Glutamatergic neuron (in vitro differentiated cells): ENCODE results near the gene NPNT. TPM values are rescaled to one million over a fixed set of nuclear protein-coding genes. Genes with fewer than 3 reads are reported as not detected.

Experiments
- DNase-seq: peaks from one replicate; pipeline ENCODE4 v3.0.0; 2022
- H3K27ac Mint-ChIP-seq: one replicate; pipeline ENCODE4 v1.8.0; 2020; ENCODE audit warnings: mild to moderate bottlenecking, mixed read lengths, inconsistent platforms; ENCODE audit not compliant: unreplicated experiment
- H3K27me3 Mint-ChIP-seq: one replicate; pipeline ENCODE4 v1.8.0; 2020; ENCODE audit warnings: mild to moderate bottlenecking, moderate library complexity, mixed read lengths, inconsistent platforms; ENCODE audit not compliant: unreplicated experiment
- H3K36me3 Mint-ChIP-seq: one replicate; pipeline ENCODE4 v1.8.0; 2020; ENCODE audit warnings: mild to moderate bottlenecking, mixed read lengths, inconsistent platforms; ENCODE audit not compliant: unreplicated experiment
- H3K4me1 Mint-ChIP-seq: one replicate; pipeline ENCODE4 v1.8.0; 2020; ENCODE audit warnings: mild to moderate bottlenecking, low read depth, mixed read lengths, inconsistent platforms; ENCODE audit not compliant: unreplicated experiment
- H3K4me3 Mint-ChIP-seq: one replicate; pipeline ENCODE4 v1.8.0; 2020; ENCODE audit warnings: mild to moderate bottlenecking, mixed read lengths, inconsistent platforms; ENCODE audit not compliant: unreplicated experiment
- H3K9me3 Mint-ChIP-seq: one replicate; pipeline ENCODE4 v1.8.0; 2020; ENCODE audit warnings: mild to moderate bottlenecking, moderate library complexity, mixed read lengths, inconsistent platforms; ENCODE audit not compliant: unreplicated experiment
- total RNA-seq: library from RNA; stranded (reverse); fragmentation: NEBNext Ultra II Directional; extraction: Animal tissue kit (Norgen Biotek cat#: 25700); gene quantifications from one replicate; pipeline ENCODE4 v1.2.1, GENCODE V29; 2021; ENCODE audit not compliant: unreplicated experiment
- TF ChIP-seq, protein P1 (sequence below): fragments of 200-600 bp; sonication (generic); IDR thresholded peaks from one replicate; pipeline ENCODE4 v1.5.0; 2021; ENCODE audit not compliant: partially characterized antibody, unreplicated experiment

Gene NPNT
- total RNA-seq, 1 donor from 2014 or later, result not detected

DNA sequence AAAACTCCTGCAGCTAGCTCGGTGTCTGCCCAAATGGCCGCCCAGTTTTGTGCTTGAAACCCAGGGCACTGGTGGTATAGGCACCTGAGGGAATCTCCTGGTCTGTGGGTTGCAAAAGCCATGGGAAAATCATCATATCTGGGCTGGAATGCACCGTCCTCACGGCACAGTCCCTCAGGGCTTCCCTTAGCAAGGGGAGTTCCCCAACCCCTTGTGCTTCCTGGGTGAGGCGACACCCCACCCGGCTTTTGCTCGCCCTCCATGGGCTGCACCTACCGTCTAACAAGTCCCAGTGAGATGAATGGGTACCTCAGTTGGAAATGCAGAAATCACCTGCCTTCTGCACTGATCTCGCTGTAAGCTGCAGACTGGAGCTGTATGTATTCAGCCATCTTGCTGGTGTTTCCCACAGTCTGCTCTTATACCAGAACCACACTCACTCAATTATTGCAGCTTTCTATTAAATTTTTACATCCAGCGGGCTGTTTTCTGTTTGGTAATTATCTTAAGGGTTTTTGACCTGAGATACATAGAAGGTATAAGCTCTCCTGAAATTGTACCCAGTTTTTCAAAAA, 36.7 kb upstream of the NPNT start:
- H3K4me3 Mint-ChIP-seq, result no peak overlapping the region
- no peak for DNase-seq
- no peaks in the 10 kb centered on the region for H3K4me1 Mint-ChIP-seq
- H3K27ac Mint-ChIP-seq, result no peak overlapping the region
- peaks cover 26% of the 10 kb centered on the region for H3K36me3 Mint-ChIP-seq
- TF ChIP-seq, protein P1, sequence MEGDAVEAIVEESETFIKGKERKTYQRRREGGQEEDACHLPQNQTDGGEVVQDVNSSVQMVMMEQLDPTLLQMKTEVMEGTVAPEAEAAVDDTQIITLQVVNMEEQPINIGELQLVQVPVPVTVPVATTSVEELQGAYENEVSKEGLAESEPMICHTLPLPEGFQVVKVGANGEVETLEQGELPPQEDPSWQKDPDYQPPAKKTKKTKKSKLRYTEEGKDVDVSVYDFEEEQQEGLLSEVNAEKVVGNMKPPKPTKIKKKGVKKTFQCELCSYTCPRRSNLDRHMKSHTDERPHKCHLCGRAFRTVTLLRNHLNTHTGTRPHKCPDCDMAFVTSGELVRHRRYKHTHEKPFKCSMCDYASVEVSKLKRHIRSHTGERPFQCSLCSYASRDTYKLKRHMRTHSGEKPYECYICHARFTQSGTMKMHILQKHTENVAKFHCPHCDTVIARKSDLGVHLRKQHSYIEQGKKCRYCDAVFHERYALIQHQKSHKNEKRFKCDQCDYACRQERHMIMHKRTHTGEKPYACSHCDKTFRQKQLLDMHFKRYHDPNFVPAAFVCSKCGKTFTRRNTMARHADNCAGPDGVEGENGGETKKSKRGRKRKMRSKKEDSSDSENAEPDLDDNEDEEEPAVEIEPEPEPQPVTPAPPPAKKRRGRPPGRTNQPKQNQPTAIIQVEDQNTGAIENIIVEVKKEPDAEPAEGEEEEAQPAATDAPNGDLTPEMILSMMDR, result no peak
- peaks cover 12% of the 10 kb centered on the region for H3K9me3 Mint-ChIP-seq
- H3K27me3 Mint-ChIP-seq, result no peaks in the 10 kb centered on the region

DNA sequence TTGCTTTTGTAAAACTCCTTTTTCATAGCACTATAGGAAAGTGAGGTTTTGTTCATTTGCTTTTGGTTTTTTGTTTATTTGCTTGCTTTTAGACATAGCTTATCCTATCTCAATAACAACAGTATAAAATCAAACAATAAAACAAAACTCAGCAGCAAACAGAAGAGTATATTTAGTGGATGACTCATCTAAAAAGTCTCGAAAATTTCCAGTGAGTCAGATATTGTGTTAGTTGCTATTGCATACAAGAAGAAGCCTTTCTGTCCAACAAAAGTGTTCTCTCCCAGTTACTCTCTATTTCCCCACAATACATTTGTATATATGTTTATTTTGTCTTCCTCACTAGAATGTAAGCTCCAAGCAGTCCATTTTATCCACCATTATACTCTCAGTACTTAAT, 36.0 kb upstream of the NPNT start:
- TF ChIP-seq, protein P1, result no peak
- DNase-seq, result no peak
- Mint-ChIP-seq H3K27me3 (no peaks in the 10 kb centered on the region), H3K9me3 (peaks cover 12% of the 10 kb centered on the region), H3K4me3 (no peak overlapping the region), H3K27ac (no peak overlapping the region), H3K36me3 (peaks cover 20% of the 10 kb centered on the region), H3K4me1 (no peaks in the 10 kb centered on the region)

DNA sequence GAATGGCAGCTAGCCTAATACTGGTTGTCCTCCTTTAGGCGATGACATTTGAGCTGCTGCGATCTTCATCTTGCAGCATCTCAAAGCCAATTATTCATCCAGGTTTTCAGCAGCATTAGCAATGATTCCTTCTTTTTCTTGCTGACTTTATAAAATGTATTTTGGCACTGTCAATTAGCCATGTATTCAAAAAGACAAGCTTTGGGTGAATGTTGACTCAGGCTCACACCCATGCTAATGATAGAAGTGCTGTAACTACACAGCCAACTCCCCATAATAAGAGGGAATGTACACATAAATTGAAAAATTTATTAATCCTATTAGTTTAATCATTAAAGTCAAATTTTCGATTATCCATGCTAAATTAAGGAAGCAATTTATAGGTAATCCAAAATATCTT, 24.3 kb upstream of the NPNT start:
- TF ChIP-seq, protein P1, result no peak
- H3K27ac Mint-ChIP-seq, result no peak overlapping the region
- H3K4me1 Mint-ChIP-seq, result no peaks in the 10 kb centered on the region
- no peaks in the 10 kb centered on the region for H3K27me3 Mint-ChIP-seq
- no peak overlapping the region for H3K4me3 Mint-ChIP-seq
- no peaks in the 10 kb centered on the region for H3K36me3 Mint-ChIP-seq
- no peak for DNase-seq
- H3K9me3 Mint-ChIP-seq, result no peaks in the 10 kb centered on the region

DNA sequence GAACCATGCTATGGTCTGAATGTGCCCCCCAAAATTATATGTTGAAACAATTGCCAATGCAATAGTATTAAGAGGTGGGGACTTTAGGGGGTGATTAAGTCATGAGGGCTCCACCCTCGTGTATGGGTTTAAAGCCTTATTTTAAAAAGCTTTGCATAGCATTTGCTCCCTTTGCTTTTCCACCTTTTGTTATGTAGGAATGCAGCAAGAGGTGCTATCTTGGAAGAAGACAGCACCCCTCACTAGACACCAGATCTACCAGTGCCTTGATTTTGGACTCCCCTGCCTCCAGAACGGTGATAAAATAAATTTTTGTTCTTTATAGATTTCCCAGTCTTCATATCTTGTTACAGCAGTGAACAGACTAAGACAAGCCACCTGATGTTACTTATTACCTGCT, 23.3 kb upstream of the NPNT start:
- no peaks in the 10 kb centered on the region for H3K9me3 Mint-ChIP-seq
- DNase-seq, result no peak
- H3K4me3 Mint-ChIP-seq, result no peak overlapping the region
- TF ChIP-seq, protein P1, result no peak
- no peaks in the 10 kb centered on the region for H3K27me3 Mint-ChIP-seq
- no peaks in the 10 kb centered on the region for H3K4me1 Mint-ChIP-seq
- H3K36me3 Mint-ChIP-seq, result no peaks in the 10 kb centered on the region
- no peak overlapping the region for H3K27ac Mint-ChIP-seq

DNA sequence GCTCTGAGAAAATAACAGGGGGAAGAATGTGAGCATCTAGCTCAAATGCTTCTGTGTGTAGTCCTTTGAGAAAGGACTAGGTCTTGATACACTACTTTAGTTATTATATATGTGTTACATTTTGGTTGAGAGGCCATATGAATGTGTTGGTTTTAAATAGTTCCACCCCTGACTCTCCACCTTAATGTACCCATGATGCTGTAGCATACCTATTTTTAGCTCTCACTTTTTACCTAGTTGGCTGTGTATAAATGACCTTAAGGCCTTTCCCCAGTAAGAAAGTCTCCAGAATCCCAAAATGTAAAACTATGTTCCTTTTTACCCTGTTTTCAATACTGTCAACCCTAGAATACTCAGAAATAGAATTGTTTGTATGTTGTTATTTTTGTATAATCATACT, 20.0 kb upstream of the NPNT start:
- TF ChIP-seq, protein P1, result no peak
- H3K4me3 Mint-ChIP-seq, result no peak overlapping the region
- no peak for DNase-seq
- no peaks in the 10 kb centered on the region for H3K36me3 Mint-ChIP-seq
- H3K4me1 Mint-ChIP-seq, result no peaks in the 10 kb centered on the region
- H3K9me3 Mint-ChIP-seq, result no peaks in the 10 kb centered on the region
- no peak overlapping the region for H3K27ac Mint-ChIP-seq
- H3K27me3 Mint-ChIP-seq, result no peaks in the 10 kb centered on the region
